IMR-90 (cell line): ENCODE results near the gene EVA1A. TPM values are rescaled to one million over a fixed set of nuclear protein-coding genes. Genes with fewer than 3 reads are reported as not detected.

ENCODE experiments used
- ATAC-seq: fragments of 200-7000 bp; cut with Tn5 transposase; 2 replicates; pipeline ENCODE4 v1.9.1; 2020; ENCODE audit warnings: low read depth, mild to moderate bottlenecking, moderate library complexity
- BruUV-seq: library from RNA; stranded (reverse); fragments of 400-500 nt; replicated peaks from 2 replicates; lab custom pipeline; 2021; lab: Mats Ljungman, UMichigan
- CTCF ChIA-PET: fragments of 300-600 bp; formaldehyde crosslinking; extraction: SDS; loops from one replicate; lab custom pipeline; 2021; ENCODE audit warnings: antibody characterized with exemption; lab: Yijun Ruan, JAX
- POLR2A ChIA-PET: fragments of 300-600 bp; sonication (Branson Sonifier 250); formaldehyde crosslinking; loops from one replicate; lab custom pipeline; 2022; ENCODE audit warnings: antibody characterized with exemption; ENCODE audit not compliant: unreplicated experiment; lab: Charles Lee
- DNase-seq: peaks from one replicate; pipeline ENCODE4 v3.0.0; 2013
- H2AFZ ChIP-seq: replicated peaks from 2 replicates; pipeline ENCODE3; 2013; ENCODE audit warnings: low read length, mild to moderate bottlenecking; ENCODE audit not compliant: poor library complexity
- H2AK5ac ChIP-seq: 2 replicates; pipeline ENCODE4 v1.6.1; 2013; ENCODE audit warnings: low read depth, low read length, inconsistent platforms
- H2AK9ac ChIP-seq: replicated peaks from 2 replicates; pipeline ENCODE3; 2013; ENCODE audit warnings: mild to moderate bottlenecking, low read depth, low read length, moderate library complexity; ENCODE audit not compliant: poor library complexity
- H2BK120ac ChIP-seq: 2 replicates; pipeline ENCODE4 v1.6.1; 2013; ENCODE audit warnings: low read depth, low read length, inconsistent platforms
- H2BK15ac ChIP-seq: 3 replicates; pipeline ENCODE4 v1.6.1; 2013; ENCODE audit warnings: low read depth, low read length, inconsistent platforms
- H2BK20ac ChIP-seq: 2 replicates; pipeline ENCODE4 v1.6.1; 2013; ENCODE audit warnings: low read depth, mild to moderate bottlenecking, inconsistent platforms, low read length, moderate library complexity
- H2BK5ac ChIP-seq: 2 replicates; pipeline ENCODE4 v1.6.1; 2013; ENCODE audit warnings: mild to moderate bottlenecking, low read depth, low read length, inconsistent platforms; ENCODE audit not compliant: poor library complexity, severe bottlenecking
- H3K14ac ChIP-seq: replicated peaks from 2 replicates; pipeline ENCODE4 v1.6.1; 2013; ENCODE audit warnings: low read depth, low read length, inconsistent platforms
- H3K18ac ChIP-seq: 2 replicates; pipeline ENCODE4 v1.6.1; 2013; ENCODE audit warnings: low read depth, low read length, control low read depth
- H3K23ac ChIP-seq: 2 replicates; pipeline ENCODE4 v1.6.1; 2013; ENCODE audit warnings: low read depth, low read length, inconsistent platforms
- H3K27ac ChIP-seq: 2 replicates; pipeline ENCODE4 v1.5.1; 2013; ENCODE audit warnings: mild to moderate bottlenecking, control low read depth, low read length; ENCODE audit not compliant: insufficient read depth
- H3K27me3 ChIP-seq: 2 replicates; pipeline ENCODE4 v1.6.1; 2013; ENCODE audit warnings: low read length; ENCODE audit not compliant: control insufficient read depth, insufficient read depth
- H3K36me3 ChIP-seq: 2 replicates; pipeline ENCODE4 v1.6.1; 2013; ENCODE audit warnings: low read length, mixed read lengths; ENCODE audit not compliant: control insufficient read depth, insufficient read depth
- H3K4ac ChIP-seq: 2 replicates; pipeline ENCODE4 v1.6.1; 2013; ENCODE audit warnings: low read depth, low read length, inconsistent platforms
- H3K4me1 ChIP-seq: 2 replicates; pipeline ENCODE4 v1.6.1; 2013; ENCODE audit warnings: low read length, mixed read lengths; ENCODE audit not compliant: control insufficient read depth, insufficient read depth
- H3K4me2 ChIP-seq: 2 replicates; pipeline ENCODE4 v1.6.1; 2013; ENCODE audit warnings: low read depth, mild to moderate bottlenecking, control low read depth, low read length, moderate library complexity
- H3K4me3 ChIP-seq: 2 replicates; pipeline ENCODE4 v1.5.1; 2013; ENCODE audit warnings: low read depth, mild to moderate bottlenecking, control low read depth, low read length, moderate library complexity; ENCODE audit not compliant: insufficient read depth
- H3K56ac ChIP-seq: 2 replicates; pipeline ENCODE4 v1.6.1; 2013; ENCODE audit warnings: low read length, inconsistent platforms; ENCODE audit not compliant: insufficient read depth; ENCODE audit errors: extremely low read depth
- H3K79me1 ChIP-seq, 2 experiments: 2 replicates each; pipeline ENCODE4 v1.6.1; 2013; ENCODE audit warnings: low read length in 2 of 2, inconsistent platforms in 1 of 2, low read depth in 1 of 2
- H3K9ac ChIP-seq: 2 replicates; pipeline ENCODE4 v1.6.1; 2013; ENCODE audit warnings: low read depth, low read length, control low read depth
- H3K9me1 ChIP-seq: 2 replicates; pipeline ENCODE4 v1.6.1; 2013; ENCODE audit warnings: low read length, inconsistent platforms; ENCODE audit not compliant: insufficient read depth
- H3K9me3 ChIP-seq: 2 replicates; pipeline ENCODE4 v1.6.1; 2013; ENCODE audit warnings: low read length; ENCODE audit not compliant: control insufficient read depth, insufficient read depth
- H4K20me1 ChIP-seq: 2 replicates; pipeline ENCODE4 v1.6.1; 2013; ENCODE audit warnings: low read length, inconsistent platforms; ENCODE audit not compliant: insufficient read depth
- H4K5ac ChIP-seq: 2 replicates; pipeline ENCODE4 v1.6.1; 2013; ENCODE audit warnings: mild to moderate bottlenecking, low read depth, low read length, control low read depth
- H4K8ac ChIP-seq, 2 experiments: 2 replicates each; pipeline ENCODE4 v1.6.1; 2013; ENCODE audit warnings: low read depth in 2 of 2, low read length in 2 of 2, control low read depth in 1 of 2, inconsistent platforms in 1 of 2
- H4K91ac ChIP-seq: 2 replicates; pipeline ENCODE4 v1.6.1; 2013; ENCODE audit warnings: low read depth, low read length, inconsistent platforms; ENCODE audit not compliant: insufficient read depth
- CEBPB ChIP-seq: IDR thresholded peaks from 2 replicates; pipeline ENCODE4 v1.6.1; 2012; ENCODE audit warnings: low read depth, low read length, improper control_type of control experiment
- CHD1 ChIP-seq: IDR thresholded peaks from 2 replicates; pipeline ENCODE4 v1.6.1; 2012; ENCODE audit warnings: low read depth, low read length, improper control_type of control experiment
- FOS ChIP-seq: fragments of 150-350 bp; IDR thresholded peaks from 2 replicates; pipeline ENCODE4 v1.6.1; 2016; ENCODE audit warnings: low read depth, low read length
- NFE2L2 ChIP-seq: fragments of 150-350 bp; IDR thresholded peaks from 2 replicates; pipeline ENCODE4 v1.6.1; 2016; ENCODE audit warnings: low read depth, mild to moderate bottlenecking, low read length
- POLR2A ChIP-seq: IDR thresholded peaks from 2 replicates; pipeline ENCODE4 v1.6.1; 2012; ENCODE audit warnings: mild to moderate bottlenecking, low read depth, low read length
- RFX5 ChIP-seq: IDR thresholded peaks from 2 replicates; pipeline ENCODE4 v1.8.0; 2012; ENCODE audit warnings: low read depth, mild to moderate bottlenecking, low read length, moderate library complexity
- WGBS, 2 experiments: methylation state at CpG; one replicate each; pipeline versions ENCODE4 v1.1.5 to v1.1.7; 2013; ENCODE audit warnings: missing lambda C conversion rate in 2 of 2; ENCODE audit not compliant: insufficient read length in 1 of 2; ENCODE audit errors: extremely low coverage in 2 of 2; 5-methylcytosine and 5-hydroxymethylcytosine counted together
- dilution Hi-C: fragments of 300-500 bp; cut with HindIII; formaldehyde crosslinking; loops from one replicate; pipeline ENCODE4 v1.14.3; 2018; ENCODE audit warnings: low sequenced_read_pairs; ENCODE audit not compliant: unreplicated experiment
- in situ Hi-C: fragments of 300-500 bp; cut with MboI; formaldehyde crosslinking; loops from 3 replicates; pipeline ENCODE4 v1.14.3; 2019; ENCODE audit warnings: low sequenced_read_pairs, inconsistent platforms, mixed read lengths
- intact Hi-C: fragments of 100-400 bp; cut with micrococcal nuclease; formaldehyde crosslinking; loops from 2 replicates; pipeline ENCODE4 v1.10.0; 2022
- polyA plus RNA-seq, 3 experiments: library from polyadenylated mRNA; depleted of rRNA; stranded (reverse); fragments of >200 nt; gene quantifications; 2 replicates each; pipeline ENCODE4 v1.2.3, GENCODE V29; 2012; ENCODE audit warnings: low replicate concordance in 1 of 3
- total RNA-seq: library from RNA; depleted of rRNA; stranded (reverse); fragments of >200 nt; gene quantifications from 2 replicates; pipeline ENCODE4 v1.2.3, GENCODE V29; 2012
- TF ChIP-seq, protein P1 (sequence below): conservative IDR thresholded peaks from 2 replicates; pipeline ENCODE4 v1.5.1; 2012; ENCODE audit warnings: mild to moderate bottlenecking, low read depth, low read length, improper control_type of control experiment
- TF ChIP-seq, protein P2 (sequence below): fragments of 150-350 bp; IDR thresholded peaks from 2 replicates; pipeline ENCODE4 v1.6.1; 2017; ENCODE audit warnings: mild to moderate bottlenecking, antibody characterized with exemption, low read length, low read depth
- TF ChIP-seq, protein P3 (sequence below): fragments of 150-350 bp; IDR thresholded peaks from 2 replicates; pipeline ENCODE4 v1.6.1; 2016; ENCODE audit warnings: low read depth, mild to moderate bottlenecking, low read length, moderate library complexity, borderline replicate concordance

Gene EVA1A
- total and polyA plus RNA-seq, 2 of the 4 experiments (the other 2 are of a cell fraction) = 54.5 to 93.7 TPM

DNA sequence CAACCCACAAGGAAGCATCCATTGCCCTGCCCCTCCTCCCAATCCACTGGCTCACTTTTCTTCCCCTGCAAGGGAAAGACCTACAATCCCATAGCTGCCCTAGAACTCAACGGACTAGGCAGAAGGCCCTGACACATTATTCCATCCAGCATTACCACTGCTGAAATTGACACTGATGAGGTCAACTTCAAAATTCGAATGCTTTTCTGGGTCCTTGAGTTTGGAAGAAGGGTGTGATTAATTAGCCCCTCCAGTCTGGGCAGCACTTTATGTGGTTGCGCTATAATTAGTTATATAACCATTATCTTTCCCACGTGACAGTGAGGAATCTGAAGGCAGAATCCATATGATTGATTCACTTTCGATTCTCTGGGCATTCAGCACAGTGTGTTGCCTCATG, 55.7 kb downstream of the EVA1A start:
- no peaks in the 10 kb centered on the region for H3K9me3 ChIP-seq
- H3K4me1 ChIP-seq = peaks cover 15% of the 10 kb centered on the region
- ATAC-seq (no peak), DNase-seq (no peak)
- no peak overlapping the region for H3K4me2 ChIP-seq
- no peaks in the 10 kb centered on the region for H3K27me3 ChIP-seq
- H3K4ac ChIP-seq = no peak overlapping the region
- CTCF ChIA-PET = interaction anchor here (0.8 kb wide), 1 partner anchor 9 kb away, joined by 3 read pairs; no protein-coding TSS in a partner anchor
- no peak overlapping the region for H2AK5ac ChIP-seq
- POLR2A ChIA-PET = no interaction called here
- in situ Hi-C loops (no loop called here), intact Hi-C loops (no loop called here), dilution Hi-C loops (no loop called here)
- no peak overlapping the region for H3K4me3 ChIP-seq
- H3K23ac ChIP-seq = no peak overlapping the region
- no peak overlapping the region for H3K9ac ChIP-seq
- no peak overlapping the region for H2AFZ ChIP-seq
- H3K79me1 ChIP-seq = peaks cover 42 to 62% of the 10 kb centered on the region in 2 experiments
- H3K14ac ChIP-seq = no peak overlapping the region
- no peak overlapping the region for H3K27ac ChIP-seq
- no peak overlapping the region for H3K56ac ChIP-seq
- no CpG with 5 or more reads among the region's 5 CpGs for WGBS, 2 experiments
- no TSS peak for BruUV-seq
- H3K36me3 ChIP-seq = peaks cover 2% of the 10 kb centered on the region
- TF ChIP-seq FOS (no peak), NFE2L2 (no peak), CHD1 (no peak), RFX5 (no peak), POLR2A (no peak), CEBPB (no peak)
- TF ChIP-seq, protein P1, sequence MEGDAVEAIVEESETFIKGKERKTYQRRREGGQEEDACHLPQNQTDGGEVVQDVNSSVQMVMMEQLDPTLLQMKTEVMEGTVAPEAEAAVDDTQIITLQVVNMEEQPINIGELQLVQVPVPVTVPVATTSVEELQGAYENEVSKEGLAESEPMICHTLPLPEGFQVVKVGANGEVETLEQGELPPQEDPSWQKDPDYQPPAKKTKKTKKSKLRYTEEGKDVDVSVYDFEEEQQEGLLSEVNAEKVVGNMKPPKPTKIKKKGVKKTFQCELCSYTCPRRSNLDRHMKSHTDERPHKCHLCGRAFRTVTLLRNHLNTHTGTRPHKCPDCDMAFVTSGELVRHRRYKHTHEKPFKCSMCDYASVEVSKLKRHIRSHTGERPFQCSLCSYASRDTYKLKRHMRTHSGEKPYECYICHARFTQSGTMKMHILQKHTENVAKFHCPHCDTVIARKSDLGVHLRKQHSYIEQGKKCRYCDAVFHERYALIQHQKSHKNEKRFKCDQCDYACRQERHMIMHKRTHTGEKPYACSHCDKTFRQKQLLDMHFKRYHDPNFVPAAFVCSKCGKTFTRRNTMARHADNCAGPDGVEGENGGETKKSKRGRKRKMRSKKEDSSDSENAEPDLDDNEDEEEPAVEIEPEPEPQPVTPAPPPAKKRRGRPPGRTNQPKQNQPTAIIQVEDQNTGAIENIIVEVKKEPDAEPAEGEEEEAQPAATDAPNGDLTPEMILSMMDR = no peak
- TF ChIP-seq, protein P2, sequence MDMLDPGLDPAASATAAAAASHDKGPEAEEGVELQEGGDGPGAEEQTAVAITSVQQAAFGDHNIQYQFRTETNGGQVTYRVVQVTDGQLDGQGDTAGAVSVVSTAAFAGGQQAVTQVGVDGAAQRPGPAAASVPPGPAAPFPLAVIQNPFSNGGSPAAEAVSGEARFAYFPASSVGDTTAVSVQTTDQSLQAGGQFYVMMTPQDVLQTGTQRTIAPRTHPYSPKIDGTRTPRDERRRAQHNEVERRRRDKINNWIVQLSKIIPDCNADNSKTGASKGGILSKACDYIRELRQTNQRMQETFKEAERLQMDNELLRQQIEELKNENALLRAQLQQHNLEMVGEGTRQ = no peak
- TF ChIP-seq, protein P3, sequence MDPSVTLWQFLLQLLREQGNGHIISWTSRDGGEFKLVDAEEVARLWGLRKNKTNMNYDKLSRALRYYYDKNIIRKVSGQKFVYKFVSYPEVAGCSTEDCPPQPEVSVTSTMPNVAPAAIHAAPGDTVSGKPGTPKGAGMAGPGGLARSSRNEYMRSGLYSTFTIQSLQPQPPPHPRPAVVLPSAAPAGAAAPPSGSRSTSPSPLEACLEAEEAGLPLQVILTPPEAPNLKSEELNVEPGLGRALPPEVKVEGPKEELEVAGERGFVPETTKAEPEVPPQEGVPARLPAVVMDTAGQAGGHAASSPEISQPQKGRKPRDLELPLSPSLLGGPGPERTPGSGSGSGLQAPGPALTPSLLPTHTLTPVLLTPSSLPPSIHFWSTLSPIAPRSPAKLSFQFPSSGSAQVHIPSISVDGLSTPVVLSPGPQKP = no peak
- no peak overlapping the region; the same call in 2 of the 3 replicates for H2BK15ac ChIP-seq
- peaks cover 13% of the 10 kb centered on the region for H3K9me1 ChIP-seq
- no peak overlapping the region for H2AK9ac ChIP-seq
- no peak overlapping the region for H2BK120ac ChIP-seq
- no peak overlapping the region for H4K5ac ChIP-seq
- peaks cover 26% of the 10 kb centered on the region; the same call in 1 of the 2 replicates for H4K20me1 ChIP-seq
- H4K8ac ChIP-seq = no peak overlapping the region
- no peak overlapping the region for H4K91ac ChIP-seq
- no peak overlapping the region for H2BK5ac ChIP-seq
- no peak overlapping the region for H2BK20ac ChIP-seq
- no peak overlapping the region for H3K18ac ChIP-seq
